Fibroblast of lung (primary cell): ENCODE measurements around the gene DDX60.

ENCODE experiments used
- EZH2 ChIP-seq: IDR thresholded peaks from 2 replicates; pipeline ENCODE4 v1.5.1; 2012; ENCODE audit warnings: low read length, control low read depth, mild to moderate bottlenecking; ENCODE audit errors: missing control alignments
- TF ChIP-seq, protein P1 (sequence below), 2 donors: IDR thresholded peaks in 1 of 2; conservative IDR thresholded peaks in 1 of 2; 1 replicate in 1 of 2; 2 replicates in 1 of 2; pipeline ENCODE4 v1.5.1; 2011 to 2012; ENCODE audit warnings: low read length in 2 of 2, control low read depth in 1 of 2, inconsistent platforms in 1 of 2, low read depth in 1 of 2, mild to moderate bottlenecking in 1 of 2

DNA sequence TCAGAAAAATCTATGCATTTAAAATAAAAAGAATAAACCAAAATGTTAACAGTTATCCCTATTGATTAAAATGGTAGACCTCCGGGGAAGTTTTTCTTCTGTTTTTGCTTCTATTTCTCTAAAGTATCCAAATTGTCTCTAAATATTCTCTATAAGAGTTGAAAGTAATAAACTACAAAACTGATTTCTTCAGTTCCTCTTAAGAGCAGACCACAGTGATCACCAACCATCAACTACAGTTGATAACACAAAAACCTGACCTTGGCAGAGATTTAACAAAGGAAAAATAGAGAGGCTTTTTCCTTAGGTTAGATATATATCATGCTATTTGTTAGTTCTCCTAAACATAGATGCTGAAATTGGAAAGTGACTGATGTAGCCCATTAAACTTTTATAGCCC, 27.3 kb downstream of the DDX60 start:
- TF ChIP-seq, protein P1, sequence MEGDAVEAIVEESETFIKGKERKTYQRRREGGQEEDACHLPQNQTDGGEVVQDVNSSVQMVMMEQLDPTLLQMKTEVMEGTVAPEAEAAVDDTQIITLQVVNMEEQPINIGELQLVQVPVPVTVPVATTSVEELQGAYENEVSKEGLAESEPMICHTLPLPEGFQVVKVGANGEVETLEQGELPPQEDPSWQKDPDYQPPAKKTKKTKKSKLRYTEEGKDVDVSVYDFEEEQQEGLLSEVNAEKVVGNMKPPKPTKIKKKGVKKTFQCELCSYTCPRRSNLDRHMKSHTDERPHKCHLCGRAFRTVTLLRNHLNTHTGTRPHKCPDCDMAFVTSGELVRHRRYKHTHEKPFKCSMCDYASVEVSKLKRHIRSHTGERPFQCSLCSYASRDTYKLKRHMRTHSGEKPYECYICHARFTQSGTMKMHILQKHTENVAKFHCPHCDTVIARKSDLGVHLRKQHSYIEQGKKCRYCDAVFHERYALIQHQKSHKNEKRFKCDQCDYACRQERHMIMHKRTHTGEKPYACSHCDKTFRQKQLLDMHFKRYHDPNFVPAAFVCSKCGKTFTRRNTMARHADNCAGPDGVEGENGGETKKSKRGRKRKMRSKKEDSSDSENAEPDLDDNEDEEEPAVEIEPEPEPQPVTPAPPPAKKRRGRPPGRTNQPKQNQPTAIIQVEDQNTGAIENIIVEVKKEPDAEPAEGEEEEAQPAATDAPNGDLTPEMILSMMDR (conservative IDR thresholded peaks at IDR 0.05 in 1 of 2, IDR thresholded peaks at IDR 0.05 in 1 of 2; ENCODE audit: low read depth in 1 of 2, low read length in 2 of 2) = no peak
- TF ChIP-seq EZH2 = no peak
